ENCODE results near the gene SETDB2.

DNA sequence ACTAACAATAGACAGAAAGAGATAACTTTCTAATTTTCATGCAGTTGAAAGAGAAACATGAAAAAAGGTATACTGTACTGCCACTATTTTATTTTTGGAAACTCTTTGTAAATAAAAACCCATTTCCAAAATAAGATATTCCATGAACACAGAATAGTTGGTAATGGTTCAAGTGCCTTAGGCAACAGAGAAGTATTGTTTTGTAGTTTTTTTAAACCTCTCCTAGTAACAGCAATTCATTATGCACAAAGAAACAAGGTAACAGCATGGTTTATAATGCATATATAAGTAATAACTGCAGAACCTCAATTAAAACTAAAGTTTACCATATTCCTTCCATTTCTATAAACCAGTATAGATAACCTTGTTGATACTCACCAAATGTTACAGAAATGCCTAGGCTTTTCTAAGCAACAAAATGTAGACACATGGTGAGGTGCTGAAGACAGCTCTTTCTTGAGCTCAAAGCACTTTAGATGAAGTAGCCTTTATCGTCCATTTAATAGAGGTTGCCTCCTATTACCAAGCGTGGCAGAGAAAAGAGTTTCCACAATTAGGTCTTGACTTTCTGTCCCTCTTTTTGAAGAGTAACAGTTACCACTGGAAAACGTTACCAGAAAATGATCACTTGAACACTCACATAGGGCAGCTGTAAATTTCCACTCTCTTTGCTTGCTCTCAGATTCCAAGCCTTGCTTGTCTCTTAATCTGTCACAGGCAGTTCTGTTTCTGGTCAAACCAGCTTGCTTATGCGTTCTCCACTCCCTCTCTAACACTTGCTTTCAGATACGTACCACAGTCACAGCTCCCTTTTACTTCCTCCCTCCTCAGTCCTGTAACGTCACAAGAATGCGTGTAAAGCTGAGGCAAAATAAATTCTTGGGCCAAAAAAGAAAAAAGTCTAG, 43.1 kb upstream of the SETDB2 start:
- TF ChIP-seq, protein P1, sequence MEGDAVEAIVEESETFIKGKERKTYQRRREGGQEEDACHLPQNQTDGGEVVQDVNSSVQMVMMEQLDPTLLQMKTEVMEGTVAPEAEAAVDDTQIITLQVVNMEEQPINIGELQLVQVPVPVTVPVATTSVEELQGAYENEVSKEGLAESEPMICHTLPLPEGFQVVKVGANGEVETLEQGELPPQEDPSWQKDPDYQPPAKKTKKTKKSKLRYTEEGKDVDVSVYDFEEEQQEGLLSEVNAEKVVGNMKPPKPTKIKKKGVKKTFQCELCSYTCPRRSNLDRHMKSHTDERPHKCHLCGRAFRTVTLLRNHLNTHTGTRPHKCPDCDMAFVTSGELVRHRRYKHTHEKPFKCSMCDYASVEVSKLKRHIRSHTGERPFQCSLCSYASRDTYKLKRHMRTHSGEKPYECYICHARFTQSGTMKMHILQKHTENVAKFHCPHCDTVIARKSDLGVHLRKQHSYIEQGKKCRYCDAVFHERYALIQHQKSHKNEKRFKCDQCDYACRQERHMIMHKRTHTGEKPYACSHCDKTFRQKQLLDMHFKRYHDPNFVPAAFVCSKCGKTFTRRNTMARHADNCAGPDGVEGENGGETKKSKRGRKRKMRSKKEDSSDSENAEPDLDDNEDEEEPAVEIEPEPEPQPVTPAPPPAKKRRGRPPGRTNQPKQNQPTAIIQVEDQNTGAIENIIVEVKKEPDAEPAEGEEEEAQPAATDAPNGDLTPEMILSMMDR (IDR thresholded peaks at IDR 0.05; ENCODE audit: poor library complexity, severe bottlenecking) = no peak
- no peak for TF ChIP-seq EP300 (conservative IDR thresholded peaks at IDR 0.05; ENCODE audit: poor library complexity, severe bottlenecking)
- TF ChIP-seq, protein P2, sequence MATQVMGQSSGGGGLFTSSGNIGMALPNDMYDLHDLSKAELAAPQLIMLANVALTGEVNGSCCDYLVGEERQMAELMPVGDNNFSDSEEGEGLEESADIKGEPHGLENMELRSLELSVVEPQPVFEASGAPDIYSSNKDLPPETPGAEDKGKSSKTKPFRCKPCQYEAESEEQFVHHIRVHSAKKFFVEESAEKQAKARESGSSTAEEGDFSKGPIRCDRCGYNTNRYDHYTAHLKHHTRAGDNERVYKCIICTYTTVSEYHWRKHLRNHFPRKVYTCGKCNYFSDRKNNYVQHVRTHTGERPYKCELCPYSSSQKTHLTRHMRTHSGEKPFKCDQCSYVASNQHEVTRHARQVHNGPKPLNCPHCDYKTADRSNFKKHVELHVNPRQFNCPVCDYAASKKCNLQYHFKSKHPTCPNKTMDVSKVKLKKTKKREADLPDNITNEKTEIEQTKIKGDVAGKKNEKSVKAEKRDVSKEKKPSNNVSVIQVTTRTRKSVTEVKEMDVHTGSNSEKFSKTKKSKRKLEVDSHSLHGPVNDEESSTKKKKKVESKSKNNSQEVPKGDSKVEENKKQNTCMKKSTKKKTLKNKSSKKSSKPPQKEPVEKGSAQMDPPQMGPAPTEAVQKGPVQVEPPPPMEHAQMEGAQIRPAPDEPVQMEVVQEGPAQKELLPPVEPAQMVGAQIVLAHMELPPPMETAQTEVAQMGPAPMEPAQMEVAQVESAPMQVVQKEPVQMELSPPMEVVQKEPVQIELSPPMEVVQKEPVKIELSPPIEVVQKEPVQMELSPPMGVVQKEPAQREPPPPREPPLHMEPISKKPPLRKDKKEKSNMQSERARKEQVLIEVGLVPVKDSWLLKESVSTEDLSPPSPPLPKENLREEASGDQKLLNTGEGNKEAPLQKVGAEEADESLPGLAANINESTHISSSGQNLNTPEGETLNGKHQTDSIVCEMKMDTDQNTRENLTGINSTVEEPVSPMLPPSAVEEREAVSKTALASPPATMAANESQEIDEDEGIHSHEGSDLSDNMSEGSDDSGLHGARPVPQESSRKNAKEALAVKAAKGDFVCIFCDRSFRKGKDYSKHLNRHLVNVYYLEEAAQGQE (IDR thresholded peaks at IDR 0.05; ENCODE audit: borderline replicate concordance) = no peak
- TF ChIP-seq POLR2AphosphoS5 (IDR thresholded peaks at IDR 0.05) = no peak
- TF ChIP-seq SMC3 (conservative IDR thresholded peaks at IDR 0.05; ENCODE audit: poor library complexity) = no peak
- TF ChIP-seq TAF1 (IDR thresholded peaks at IDR 0.05; ENCODE audit: low read depth) = no peak
